HEK293T (cell line): ENCODE results near the gene PTPN12.

Experiments used
- CTCF ChIA-PET: fragments of 350-600 bp; formaldehyde crosslinking; extraction: SDS; loops from one replicate; lab custom pipeline; 2021; ENCODE audit warnings: antibody characterized with exemption, inconsistent platforms; lab: Yijun Ruan, JAX
- POLR2A ChIA-PET: fragments of 350-600 bp; formaldehyde crosslinking; extraction: SDS; loops from one replicate; lab custom pipeline; 2020; ENCODE audit warnings: antibody characterized with exemption, inconsistent platforms; lab: Yijun Ruan, JAX
- DNase-seq: peaks from one replicate; pipeline ENCODE4 v3.0.0; 2012; ENCODE audit warnings: mixed read lengths; ENCODE audit errors: extremely low spot score
- ARNT ChIP-seq: fragments of 450-650 bp; IDR thresholded peaks from 2 replicates; pipeline ENCODE4 v1.6.1; 2017; ENCODE audit warnings: mild to moderate bottlenecking
- BHLHE40 ChIP-seq: fragments of 450-650 bp; IDR thresholded peaks from 2 replicates; pipeline ENCODE4 v1.6.1; 2016; ENCODE audit warnings: mild to moderate bottlenecking, moderate library complexity, borderline replicate concordance
- CTBP1 ChIP-seq: fragments of 450-650 bp; IDR thresholded peaks from 2 replicates; pipeline ENCODE4 v1.6.1; 2016; ENCODE audit warnings: borderline replicate concordance
- ELF4 ChIP-seq: fragments of 450-650 bp; IDR thresholded peaks from 2 replicates; pipeline ENCODE4 v1.6.1; 2017; ENCODE audit warnings: antibody characterized with exemption
- FOXA1 ChIP-seq: fragments of 450-650 bp; IDR thresholded peaks from 2 replicates; pipeline ENCODE4 v1.6.1; 2016; ENCODE audit warnings: mild to moderate bottlenecking
- FOXK2 ChIP-seq: fragments of 450-650 bp; IDR thresholded peaks from 2 replicates; pipeline ENCODE4 v1.6.1; 2016; ENCODE audit warnings: mild to moderate bottlenecking
- FOXM1 ChIP-seq: fragments of 450-650 bp; IDR thresholded peaks from 2 replicates; pipeline ENCODE4 v1.6.1; 2017; ENCODE audit warnings: mild to moderate bottlenecking, borderline replicate concordance
- HDGF ChIP-seq: fragments of 450-650 bp; IDR thresholded peaks from 2 replicates; pipeline ENCODE4 v1.6.1; 2017; ENCODE audit warnings: antibody characterized with exemption, borderline replicate concordance
- L3MBTL2 ChIP-seq: fragments of 450-650 bp; conservative IDR thresholded peaks from 2 replicates; pipeline ENCODE4 v1.6.1; 2016; ENCODE audit warnings: mild to moderate bottlenecking
- LEF1 ChIP-seq: fragments of 450-650 bp; IDR thresholded peaks from 2 replicates; pipeline ENCODE4 v1.6.1; 2017; ENCODE audit warnings: mild to moderate bottlenecking, borderline replicate concordance
- NFRKB ChIP-seq: fragments of 450-650 bp; IDR thresholded peaks from 2 replicates; pipeline ENCODE4 v1.6.1; 2016; ENCODE audit warnings: mild to moderate bottlenecking, moderate library complexity
- PKNOX1 ChIP-seq: fragments of 450-650 bp; IDR thresholded peaks from 2 replicates; pipeline ENCODE4 v1.6.1; 2016
- SP1 ChIP-seq: fragments of 450-650 bp; IDR thresholded peaks from 2 replicates; pipeline ENCODE4 v1.6.1; 2017
- SUZ12 ChIP-seq: fragments of 450-650 bp; IDR thresholded peaks from 2 replicates; pipeline ENCODE4 v1.6.1; 2016; ENCODE audit warnings: mild to moderate bottlenecking
- TARDBP ChIP-seq: fragments of 450-650 bp; IDR thresholded peaks from 2 replicates; pipeline ENCODE4 v1.6.1; 2016
- ZNF384 ChIP-seq: fragments of 450-650 bp; IDR thresholded peaks from 2 replicates; pipeline ENCODE4 v1.6.1; 2016

Gene PTPN12

GRCh38 chr7:77542895-77543294 lies 5.8 kb downstream of the PTPN12 start:
- ChIA-PET POLR2A (no interaction called here), CTCF (interaction anchor here (0.5 kb wide), 1 partner anchor 41 kb away, joined by 7 read pairs; no protein-coding TSS in a partner anchor)
- DNase-seq, result no peak
- TF ChIP-seq NFRKB (no peak), ELF4 (no peak), TARDBP (no peak), LEF1 (no peak), SP1 (no peak), FOXA1 (no peak), FOXK2 (no peak), ZNF384 (no peak), CTBP1 (no peak)

- POLR2A ChIA-PET, result no interaction called here
- CTCF ChIA-PET, result no interaction called here
Measured at GRCh38 chr7:77543910-77544309, 6.8 kb downstream of the PTPN12 start.

GRCh38 chr7:77544518-77544917 lies 7.4 kb downstream of the PTPN12 start:
- ChIA-PET CTCF (no interaction called here), POLR2A (no interaction called here)
- DNase-seq, result no peak
- TF ChIP-seq NFRKB (no peak), ARNT (no peak)

More at GRCh38 chr7:77543910-77544309, 6.8 kb downstream of the PTPN12 start:
- TF ChIP-seq ZNF384 (no peak), HDGF (no peak), NFRKB (no peak), FOXM1 (no peak), TARDBP (no peak), SP1 (no peak), ARNT (no peak), SUZ12 (no peak), CTBP1 (no peak), FOXK2 (no peak), BHLHE40 (no peak), L3MBTL2 (no peak), FOXA1 (no peak), PKNOX1 (no peak), ELF4 (no peak), LEF1 (no peak)
- no peak for DNase-seq

GRCh38 chr7:77548206-77548605 lies 11.1 kb downstream of the PTPN12 start:
- DNase-seq, result no peak

GRCh38 chr7:77549106-77549870 lies 12.2 kb downstream of the PTPN12 start:
- TF ChIP-seq ELF4, result no peak
- TF ChIP-seq SP1, result no peak
- TF ChIP-seq FOXM1, result no peak
- TF ChIP-seq LEF1, result no peak
- no peak for TF ChIP-seq L3MBTL2
- TF ChIP-seq CTBP1, result no peak
- no peak for TF ChIP-seq SUZ12
- no peak for TF ChIP-seq ARNT
- TF ChIP-seq ZNF384, result no peak
- no peak for TF ChIP-seq FOXA1
- TF ChIP-seq BHLHE40, result no peak
- TF ChIP-seq PKNOX1, result no peak
- no peak for TF ChIP-seq HDGF
- no peak for DNase-seq
- ChIA-PET POLR2A (no interaction called here), CTCF (interaction anchor here (0.6 kb wide), 1 partner anchor 26 kb away, joined by 4 read pairs; no protein-coding TSS in a partner anchor)

More at GRCh38 chr7:77548206-77548605, 11.1 kb downstream of the PTPN12 start:
- ChIA-PET POLR2A (no interaction called here), CTCF (interaction anchor here (0.6 kb wide), 1 partner anchor 127 kb away, joined by 3 read pairs; no protein-coding TSS in a partner anchor)
- TF ChIP-seq LEF1 (no peak), FOXK2 (no peak), HDGF (no peak), ZNF384 (no peak), CTBP1 (no peak), SP1 (no peak), NFRKB (no peak), ELF4 (no peak), TARDBP (no peak), L3MBTL2 (no peak), FOXA1 (no peak), PKNOX1 (no peak), BHLHE40 (no peak), ARNT (no peak), FOXM1 (no peak), SUZ12 (no peak)

- POLR2A ChIA-PET, result interaction anchor here (1.3 kb wide), 1 partner anchor 12 kb away, joined by 3 read pairs; no protein-coding TSS in a partner anchor
- DNase-seq, result no peak
- TF ChIP-seq BHLHE40 (no peak), FOXA1 (no peak), ELF4 (no peak), FOXM1 (no peak), LEF1 (no peak), FOXK2 (no peak), PKNOX1 (no peak), SP1 (no peak), SUZ12 (no peak), CTBP1 (no peak), NFRKB (no peak), ARNT (no peak)
- CTCF ChIA-PET, result no interaction called here
Measured at GRCh38 chr7:77550586-77550985, 13.5 kb downstream of the PTPN12 start.
